Type B pancreatic cell (in vitro differentiated cells): ENCODE data around the gene ZNF516. TPM values are rescaled to one million over a fixed set of nuclear protein-coding genes. Genes with fewer than 3 reads are reported as not detected.

Experiments
- DNase-seq: peaks from one replicate; pipeline ENCODE4 v3.0.0; 2021; ENCODE audit warnings: mixed read lengths; ENCODE audit not compliant: unreplicated experiment; ENCODE audit errors: extremely low spot score
- H3K27ac Mint-ChIP-seq: 2 replicates; pipeline ENCODE4 v1.8.0; 2021; ENCODE audit warnings: mild to moderate bottlenecking, mixed read lengths
- H3K27me3 Mint-ChIP-seq: 2 replicates; pipeline ENCODE4 v1.8.0; 2021; ENCODE audit warnings: mixed read lengths
- H3K36me3 Mint-ChIP-seq: 2 replicates; pipeline ENCODE4 v1.8.0; 2021; ENCODE audit warnings: mixed read lengths
- H3K4me1 Mint-ChIP-seq: one replicate; pipeline ENCODE4 v1.8.0; 2021; ENCODE audit warnings: mixed read lengths; ENCODE audit not compliant: unreplicated experiment
- H3K4me3 Mint-ChIP-seq: 2 replicates; pipeline ENCODE4 v1.8.0; 2021; ENCODE audit warnings: mild to moderate bottlenecking, mixed read lengths
- H3K9me3 Mint-ChIP-seq: 2 replicates; pipeline ENCODE4 v1.8.0; 2021; ENCODE audit warnings: mixed read lengths
- CTCF ChIP-seq: fragments of 200-600 bp; sonication (generic); conservative IDR thresholded peaks from 2 replicates; pipeline ENCODE4 v1.5.0; 2021; ENCODE audit warnings: antibody characterized with exemption, mild to moderate bottlenecking
- total RNA-seq: library from RNA; stranded (reverse); gene quantifications from 2 replicates; pipeline ENCODE4 v1.2.1, GENCODE V29; 2021; ENCODE audit warnings: low replicate concordance

ZNF516 gene
- total RNA-seq, 1 donor from 2014 or later: 71.2 TPM

- H3K27ac Mint-ChIP-seq: no peak overlapping the region
- H3K9me3 Mint-ChIP-seq: peaks cover 6% of the 10 kb centered on the region
- H3K4me1 Mint-ChIP-seq: peaks cover 30% of the 10 kb centered on the region
- TF ChIP-seq CTCF: no peak
- DNase-seq: no peak
- no peak overlapping the region for H3K4me3 Mint-ChIP-seq
- H3K27me3 Mint-ChIP-seq: no peaks in the 10 kb centered on the region
- peaks cover 33% of the 10 kb centered on the region for H3K36me3 Mint-ChIP-seq
Observed at GRCh38 chr18:76388891-76389423, 106.1 kb downstream of the ZNF516 start.

- H3K27ac Mint-ChIP-seq: no peak overlapping the region
Observed at GRCh38 chr18:76388261-76388660, 106.8 kb downstream of the ZNF516 start.

GRCh38 chr18:76387608-76388007, 107.4 kb downstream of the ZNF516 start:
- Mint-ChIP-seq H3K27ac (no peak overlapping the region), H3K4me3 (no peak overlapping the region), H3K9me3 (peaks cover 6% of the 10 kb centered on the region), H3K36me3 (peaks cover 33% of the 10 kb centered on the region), H3K4me1 (peaks cover 30% of the 10 kb centered on the region), H3K27me3 (no peaks in the 10 kb centered on the region)
- no peak for DNase-seq
- no peak for TF ChIP-seq CTCF

More at GRCh38 chr18:76388261-76388660, 106.8 kb downstream of the ZNF516 start:
- Mint-ChIP-seq H3K4me1 (peaks cover 30% of the 10 kb centered on the region), H3K4me3 (no peak overlapping the region), H3K27me3 (no peaks in the 10 kb centered on the region), H3K36me3 (peaks cover 33% of the 10 kb centered on the region), H3K9me3 (peaks cover 6% of the 10 kb centered on the region)
- no peak for TF ChIP-seq CTCF
- DNase-seq: no peak

- Mint-ChIP-seq H3K4me3 (no peak overlapping the region), H3K4me1 (peaks cover 25% of the 10 kb centered on the region), H3K27ac (peak overlapping the region; percentile 53), H3K36me3 (peaks cover 33% of the 10 kb centered on the region), H3K9me3 (peaks cover 6% of the 10 kb centered on the region), H3K27me3 (no peaks in the 10 kb centered on the region)
- DNase-seq: no peak
- no peak for TF ChIP-seq CTCF
Observed at GRCh38 chr18:76386886-76387285, 108.2 kb downstream of the ZNF516 start.

GRCh38 chr18:76386071-76386470, 109.0 kb downstream of the ZNF516 start:
- no peak for DNase-seq
- Mint-ChIP-seq H3K27ac (no peak overlapping the region), H3K27me3 (no peaks in the 10 kb centered on the region)

More at GRCh38 chr18:76386071-76386470, 109.0 kb downstream of the ZNF516 start:
- Mint-ChIP-seq H3K4me3 (no peak overlapping the region), H3K36me3 (peaks cover 28% of the 10 kb centered on the region), H3K4me1 (peaks cover 18% of the 10 kb centered on the region), H3K9me3 (peaks cover 6% of the 10 kb centered on the region)
- TF ChIP-seq CTCF: no peak
